ENCODE measurements around the gene ADARB1.

Gene ADARB1

GRCh38 chr21:45156459-45156858 is 82.1 kb downstream of the ADARB1 start:
- DNase-seq: no peak

GRCh38 chr21:45157932-45158331 is 83.6 kb downstream of the ADARB1 start:
- DNase-seq: no peak

GRCh38 chr21:45158491-45159423 is 84.4 kb downstream of the ADARB1 start:
- DNase-seq: no peak

- DNase-seq: no peak
These were observed 85.8 kb downstream of the ADARB1 start for GRCh38 chr21:45160198-45160597.

GRCh38 chr21:45161038-45161945 is 86.9 kb downstream of the ADARB1 start:
- no peak for DNase-seq

- DNase-seq: no peak
These were observed 87.7 kb downstream of the ADARB1 start for GRCh38 chr21:45162115-45162514.

- no peak for DNase-seq
These were observed 88.4 kb downstream of the ADARB1 start for GRCh38 chr21:45162809-45163208.

GRCh38 chr21:45163413-45164123 is 89.2 kb downstream of the ADARB1 start:
- DNase-seq: no peak

GRCh38 chr21:45164124-45164511 is 89.7 kb downstream of the ADARB1 start:
- DNase-seq: no peak

- DNase-seq: no peak
These were observed 90.5 kb downstream of the ADARB1 start for GRCh38 chr21:45164838-45165237.

GRCh38 chr21:45166931-45167330 is 92.6 kb downstream of the ADARB1 start:
- DNase-seq: no peak

GRCh38 chr21:45167796-45168222 is 93.4 kb downstream of the ADARB1 start:
- no peak for DNase-seq

- DNase-seq: no peak
These were observed 94.1 kb downstream of the ADARB1 start for GRCh38 chr21:45168522-45168921.

- no peak for DNase-seq
These were observed 94.6 kb downstream of the ADARB1 start for GRCh38 chr21:45169001-45169400.

GRCh38 chr21:45169682-45170081 is 95.3 kb downstream of the ADARB1 start:
- DNase-seq: no peak

GRCh38 chr21:45170987-45171386 is 96.6 kb downstream of the ADARB1 start:
- DNase-seq: no peak

GRCh38 chr21:45172420-45172819 is 98.0 kb downstream of the ADARB1 start:
- no peak for DNase-seq

- no peak for DNase-seq
These were observed 101.1 kb downstream of the ADARB1 start for GRCh38 chr21:45175326-45176095.

- no peak for DNase-seq
These were observed 101.8 kb downstream of the ADARB1 start for GRCh38 chr21:45176141-45176540.

- DNase-seq: no peak
These were observed 102.7 kb downstream of the ADARB1 start for GRCh38 chr21:45177039-45177438.

GRCh38 chr21:45178070-45178608 is 103.8 kb downstream of the ADARB1 start:
- no peak for DNase-seq

GRCh38 chr21:45178971-45179370 is 104.6 kb downstream of the ADARB1 start:
- no peak for DNase-seq

Measured in NCI-H1694 (cell line).